ENCODE results near the gene SUPT5H. TPM values are rescaled to one million over a fixed set of nuclear protein-coding genes. Genes with fewer than 3 reads are reported as not detected.
A peak's percentile ranks its signal among the peaks of the same experiment; 100 is the strongest.

The SUPT5H gene
- total RNA-seq, 4 donors from 2014 or later: 39.5 to 80.3 (median 67.7) TPM

GRCh38 chr19:39506944-39507714 lies 61.7 kb downstream of the SUPT5H start:
- H3K4me1 ChIP-seq: peaks cover 6 to 23% (median 7%) of the 10 kb centered on the region in 3 donors
- H3K27ac ChIP-seq: no peak overlapping the region
- peak overlapping the region; percentile 17 to 62 (median 38) for H3K4me3 ChIP-seq
- H3K9me3 ChIP-seq: peaks cover 0 to 6% (median 0%) of the 10 kb centered on the region in 3 donors
- peaks cover 8 to 96% (median 18%) of the 10 kb centered on the region in 4 donors for H3K27me3 ChIP-seq
- DNase-seq: no peak
- intact Hi-C loops (cut with DNase I): no loop called here
- TF ChIP-seq CTCF (IDR thresholded peaks at IDR 0.05) (no peak), POLR2A (IDR thresholded peaks at IDR 0.05) (no peak)
- WGBS, 2 donors: 4 to 22% methylated on average over 12 to 36 of the region's 96 CpGs
- no peaks in the 10 kb centered on the region for H3K36me3 ChIP-seq

GRCh38 chr19:39507715-39508364 lies 62.5 kb downstream of the SUPT5H start:
- intact Hi-C loops (cut with DNase I): no loop called here

GRCh38 chr19:39508629-39509028 lies 63.2 kb downstream of the SUPT5H start:
- intact Hi-C loops (cut with DNase I): no loop called here
- peaks cover 6 to 14% (median 7%) of the 10 kb centered on the region in 3 donors for H3K4me1 ChIP-seq
- no peaks in the 10 kb centered on the region for H3K9me3 ChIP-seq
- no peak overlapping the region for H3K27ac ChIP-seq
- TF ChIP-seq POLR2A (IDR thresholded peaks at IDR 0.05): no peak
- TF ChIP-seq CTCF (IDR thresholded peaks at IDR 0.05): no peak
- H3K36me3 ChIP-seq: no peaks in the 10 kb centered on the region
- DNase-seq: no peak
- 83 to 86% methylated on average over 9 of the region's 9 CpGs for WGBS, 2 donors
- H3K4me3 ChIP-seq: no peak overlapping the region
- H3K27me3 ChIP-seq: peaks cover 8 to 96% (median 17%) of the 10 kb centered on the region in 4 donors

More at GRCh38 chr19:39507715-39508364, 62.5 kb downstream of the SUPT5H start:
- Histone ChIP-seq H3K27ac (no peak overlapping the region), H3K4me1 (peaks cover 6 to 18% (median 7%) of the 10 kb centered on the region in 3 donors), H3K27me3 (peaks cover 8 to 96% (median 18%) of the 10 kb centered on the region in 4 donors), H3K9me3 (peaks cover 0 to under 1% (median 0%) of the 10 kb centered on the region in 3 donors), H3K4me3 (peak overlapping the region in 2 of 4 donors; percentile 47 to 62), H3K36me3 (no peaks in the 10 kb centered on the region)
- DNase-seq: no peak
- WGBS, 2 donors: 40 to 51% methylated on average over 22 of the region's 24 CpGs
- TF ChIP-seq POLR2A (IDR thresholded peaks at IDR 0.05) (no peak), CTCF (IDR thresholded peaks at IDR 0.05) (no peak)

- H3K36me3 ChIP-seq: no peaks in the 10 kb centered on the region
- H3K4me3 ChIP-seq: no peak overlapping the region
- WGBS, 2 donors: 50 to 69% methylated on average over 1 of the region's 2 CpGs
- intact Hi-C loops (cut with DNase I): no loop called here
- H3K9me3 ChIP-seq: no peaks in the 10 kb centered on the region
- peaks cover 8 to 96% (median 20%) of the 10 kb centered on the region in 4 donors for H3K27me3 ChIP-seq
- H3K4me1 ChIP-seq: peaks cover 6 to 14% (median 7%) of the 10 kb centered on the region in 3 donors
- TF ChIP-seq CTCF (IDR thresholded peaks at IDR 0.05) (no peak), POLR2A (IDR thresholded peaks at IDR 0.05) (no peak)
- H3K27ac ChIP-seq: no peak overlapping the region
- DNase-seq: no peak
These were observed 63.9 kb downstream of the SUPT5H start for GRCh38 chr19:39509233-39509632.

- H3K9me3 ChIP-seq: no peaks in the 10 kb centered on the region
- H3K27ac ChIP-seq: no peak overlapping the region
- WGBS, 2 donors: 37 to 48% methylated on average over 2 of the region's 2 CpGs
- TF ChIP-seq CTCF (IDR thresholded peaks at IDR 0.05) (no peak), POLR2A (IDR thresholded peaks at IDR 0.05) (no peak)
- peaks cover 8 to 95% (median 33%) of the 10 kb centered on the region in 4 donors for H3K27me3 ChIP-seq
- no peak for DNase-seq
- intact Hi-C loops (cut with DNase I): no loop called here
- no peak overlapping the region for H3K4me3 ChIP-seq
- peaks cover 6 to 18% (median 13%) of the 10 kb centered on the region in 3 donors for H3K4me1 ChIP-seq
- no peaks in the 10 kb centered on the region for H3K36me3 ChIP-seq
These were observed 67.6 kb downstream of the SUPT5H start for GRCh38 chr19:39512988-39513387.

All from esophagus squamous epithelium (tissue), 5 donors.